Anterior cingulate cortex (tissue), 58 donors: ENCODE data around the gene NAPA.

Experiments used
- DNase-seq, 58 donors: peaks; one replicate each; lab custom pipeline; 2025; lab: John Stamatoyannopoulos, UW

The NAPA gene

GRCh38 chr19:47526798-47527197 is 11.9 kb upstream of the NAPA start:
- DNase-seq: no peak

- no peak for DNase-seq
Observed at GRCh38 chr19:47523473-47523872, 8.6 kb upstream of the NAPA start.

GRCh38 chr19:47521473-47522180 is 6.8 kb upstream of the NAPA start:
- DNase-seq: no peak

GRCh38 chr19:47520839-47521238 is 6.0 kb upstream of the NAPA start:
- DNase-seq: no peak

- no peak for DNase-seq
Observed at GRCh38 chr19:47520343-47520806, 5.5 kb upstream of the NAPA start.

GRCh38 chr19:47518854-47519253 is 4.0 kb upstream of the NAPA start:
- no peak for DNase-seq

GRCh38 chr19:47518139-47518538 is 3.3 kb upstream of the NAPA start:
- no peak for DNase-seq

GRCh38 chr19:47514151-47514868 is 553 bp downstream of the NAPA start:
- no peak for DNase-seq

GRCh38 chr19:47512948-47513319 is 1.9 kb downstream of the NAPA start:
- DNase-seq: no peak

- DNase-seq: no peak
Observed at GRCh38 chr19:47512183-47512947, 2.5 kb downstream of the NAPA start.

GRCh38 chr19:47511681-47512080 is 3.2 kb downstream of the NAPA start:
- peak in 10 of 58 donors; percentile 17 to 48 (median 26) for DNase-seq

- no peak for DNase-seq
Observed at GRCh38 chr19:47511128-47511517, 3.7 kb downstream of the NAPA start.

GRCh38 chr19:47510516-47511127 is 4.2 kb downstream of the NAPA start:
- peak in 6 of 58 donors; percentile 12 to 46 (median 26) for DNase-seq

GRCh38 chr19:47509973-47510372 is 4.9 kb downstream of the NAPA start:
- peak in 41 of 58 donors; percentile 18 to 81 (median 46) for DNase-seq

GRCh38 chr19:47509170-47509847 is 5.6 kb downstream of the NAPA start:
- no peak for DNase-seq

- DNase-seq: no peak
Observed at GRCh38 chr19:47508721-47509120, 6.1 kb downstream of the NAPA start.

GRCh38 chr19:47507924-47508553 is 6.8 kb downstream of the NAPA start:
- DNase-seq: peak in 24 of 58 donors; percentile 14 to 70 (median 34)

- peak in 33 of 58 donors; percentile 24 to 88 (median 51) for DNase-seq
Observed at GRCh38 chr19:47507012-47507411, 7.9 kb downstream of the NAPA start.

GRCh38 chr19:47506459-47506858 is 8.4 kb downstream of the NAPA start:
- DNase-seq: no peak

GRCh38 chr19:47505506-47505905 is 9.4 kb downstream of the NAPA start:
- DNase-seq: no peak
